Measurements from ENCODE around the gene RCN2. TPM values are rescaled to one million over a fixed set of nuclear protein-coding genes. Genes with fewer than 3 reads are reported as not detected.
"Not testable (repeated sequence)": the region's sequence is repeated elsewhere in the genome, so short reads cannot be mapped to it uniquely, and the experiment has no call there.

Gene RCN2, protein sequence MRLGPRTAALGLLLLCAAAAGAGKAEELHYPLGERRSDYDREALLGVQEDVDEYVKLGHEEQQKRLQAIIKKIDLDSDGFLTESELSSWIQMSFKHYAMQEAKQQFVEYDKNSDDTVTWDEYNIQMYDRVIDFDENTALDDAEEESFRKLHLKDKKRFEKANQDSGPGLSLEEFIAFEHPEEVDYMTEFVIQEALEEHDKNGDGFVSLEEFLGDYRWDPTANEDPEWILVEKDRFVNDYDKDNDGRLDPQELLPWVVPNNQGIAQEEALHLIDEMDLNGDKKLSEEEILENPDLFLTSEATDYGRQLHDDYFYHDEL
- total RNA-seq (2014; rRNA removed; shearing (Covaris generic)), result 50.5 and 56.7 TPM in 2 replicates

GRCh38 chr15:76931397-76932134 is at the start of gene RCN2:
Gene RCN2 (plus strand): TSS chr15:76931749. CDS start chr15:76931842, 93 bp downstream.
- DNase-seq (ENCODE audit: low spot score), result peak; percentile 98

- no peak for DNase-seq (ENCODE audit: low spot score)
Measured at GRCh38 chr15:76885212-76885611, 46.3 kb upstream of the RCN2 start.

DNA sequence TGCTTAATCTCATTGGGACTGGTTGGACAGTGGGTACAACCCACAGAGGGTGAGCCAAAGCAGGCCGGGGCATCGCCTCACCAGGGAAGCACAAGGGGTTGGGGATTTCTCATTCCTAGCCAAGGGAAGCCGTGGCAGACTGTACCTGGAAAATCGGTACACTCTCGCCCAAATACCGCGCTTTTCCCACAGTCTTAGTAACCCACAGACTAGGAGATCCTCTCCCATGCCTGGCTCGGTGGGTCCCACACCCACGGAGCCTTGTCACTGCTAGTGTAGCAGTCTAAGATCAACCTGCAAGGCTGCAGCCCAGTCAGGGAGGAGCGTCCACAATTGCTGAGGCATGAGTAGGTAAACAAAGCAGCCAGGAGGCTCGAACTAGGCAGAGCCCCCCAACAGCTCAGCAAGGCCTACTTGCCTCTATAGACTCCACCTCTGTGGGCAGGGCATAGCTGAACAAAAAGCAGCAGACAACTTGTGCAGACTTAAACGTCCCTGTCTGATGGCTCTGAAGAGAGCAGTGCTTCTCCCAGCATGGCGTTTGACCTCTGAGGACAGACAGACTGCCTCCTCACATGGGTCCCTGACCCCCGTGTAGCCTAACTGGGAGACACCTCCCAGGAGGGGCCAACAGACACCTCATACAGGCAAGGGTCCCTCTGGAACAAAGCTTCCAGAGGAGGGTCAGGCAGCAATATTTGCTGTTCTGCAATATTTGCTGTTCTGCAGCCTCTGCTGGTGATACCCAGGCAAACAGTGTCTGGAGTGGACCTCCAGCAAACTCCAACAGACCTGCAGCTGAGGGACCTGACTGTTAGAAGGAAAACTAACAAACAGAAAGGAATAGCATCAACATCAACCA is 44.0 kb upstream of the RCN2 start:
- not testable (repeated sequence) for DNase-seq (ENCODE audit: low spot score)

DNA sequence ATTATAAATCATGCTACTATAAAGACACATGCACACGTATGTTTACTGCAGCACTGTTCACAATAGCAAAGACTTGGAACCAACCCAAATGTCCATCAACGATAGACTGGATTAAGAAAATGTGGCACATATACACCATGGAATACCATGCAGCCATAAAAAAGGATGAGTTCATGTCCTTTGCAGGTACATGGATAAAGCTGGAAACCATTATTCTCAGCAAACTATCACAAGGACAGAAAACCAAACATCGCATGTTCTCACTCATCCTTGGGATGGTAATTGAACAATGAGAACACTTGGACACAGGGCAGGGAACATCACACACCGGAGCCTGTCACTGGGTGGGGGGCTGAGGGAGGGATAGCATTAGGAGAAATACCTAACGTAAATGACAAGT is 38.7 kb upstream of the RCN2 start:
- DNase-seq (ENCODE audit: low spot score), result not testable (repeated sequence)

DNA sequence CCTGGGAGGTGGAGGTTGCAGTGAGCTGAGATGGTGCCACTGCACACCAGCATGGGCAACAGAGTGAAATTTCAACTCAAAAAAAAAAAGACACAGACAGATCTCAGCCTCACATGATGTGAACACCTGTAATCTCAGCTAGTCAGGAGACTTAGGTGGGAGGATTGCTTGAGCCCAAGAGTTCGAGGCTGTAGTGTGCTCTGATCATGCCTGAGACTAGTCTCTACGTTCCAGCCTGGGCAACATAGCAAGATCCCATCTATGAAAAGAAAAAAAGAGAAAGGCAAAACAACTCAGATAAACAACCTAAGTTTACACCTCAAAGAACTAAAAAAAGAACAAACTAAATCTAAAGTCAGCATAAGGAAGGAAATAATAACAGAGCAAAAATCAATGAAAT is 37.4 kb upstream of the RCN2 start:
- no peak for DNase-seq (ENCODE audit: low spot score)

DNA sequence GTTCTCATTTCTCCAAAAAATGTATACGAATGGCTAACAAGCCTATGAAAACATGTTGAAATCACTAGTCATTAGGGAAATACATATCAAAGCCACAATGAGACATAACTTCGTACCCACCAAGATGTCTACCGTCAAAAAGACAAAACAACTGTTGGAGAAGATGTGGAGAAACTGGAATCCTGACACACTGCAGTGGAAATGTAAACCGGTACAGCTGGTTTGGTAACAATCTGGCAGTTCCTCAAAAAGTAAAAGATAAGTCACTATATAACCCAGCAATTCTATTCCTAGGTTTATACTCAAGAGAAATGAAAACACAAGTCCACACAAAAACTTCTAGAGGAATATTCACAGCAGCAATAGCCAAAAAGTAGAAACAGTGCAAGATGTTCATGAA is 33.4 kb upstream of the RCN2 start:
- DNase-seq (ENCODE audit: low spot score), result peak; percentile 77

- not testable (repeated sequence) for DNase-seq (ENCODE audit: low spot score)
Measured at GRCh38 chr15:76899176-76899930, 32.2 kb upstream of the RCN2 start.

- DNase-seq (ENCODE audit: low spot score), result not testable (repeated sequence)
Measured at GRCh38 chr15:76899931-76900310, 31.6 kb upstream of the RCN2 start.

- DNase-seq (ENCODE audit: low spot score), result no peak
Measured at GRCh38 chr15:76901965-76902364, 29.6 kb upstream of the RCN2 start.

GRCh38 chr15:76903251-76903681 is 28.3 kb upstream of the RCN2 start:
- peak; percentile 37 for DNase-seq (ENCODE audit: low spot score)

DNA sequence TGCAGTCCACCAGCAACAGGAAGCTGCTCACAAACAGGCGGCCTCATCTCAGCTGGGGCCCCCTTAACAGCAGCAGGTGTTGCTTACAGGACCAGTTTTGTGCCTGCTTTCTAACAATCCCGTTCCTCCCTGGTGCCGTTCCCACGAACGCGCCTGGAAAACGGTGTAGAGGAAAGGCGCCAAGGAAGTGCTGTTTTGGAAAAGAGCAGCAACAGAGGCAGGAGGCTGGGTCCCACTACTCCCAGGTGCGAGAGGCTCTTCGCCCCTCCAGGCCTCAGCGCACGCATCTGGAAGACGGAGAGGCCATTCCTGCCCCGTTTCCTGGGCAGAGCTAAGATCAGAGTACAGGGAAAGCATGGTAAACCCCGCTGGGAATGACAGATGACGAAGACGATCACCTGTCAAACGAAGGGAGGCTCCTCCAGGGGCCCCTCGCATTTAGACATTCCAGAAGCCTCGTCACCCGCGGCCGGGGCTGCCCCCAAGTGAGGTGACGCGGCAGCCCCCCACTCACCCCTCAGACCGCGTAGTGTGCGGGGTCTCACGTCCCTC is 27.0 kb upstream of the RCN2 start:
- peak; percentile 57 for DNase-seq (ENCODE audit: low spot score)

- peak; percentile 92 for DNase-seq (ENCODE audit: low spot score)
Measured at GRCh38 chr15:76905013-76905839, 26.3 kb upstream of the RCN2 start, which contains the start of gene SCAPER. Gene SCAPER (minus strand): TSS chr15:76905340. CDS start chr15:76883817, 21,523 bp downstream.

DNA sequence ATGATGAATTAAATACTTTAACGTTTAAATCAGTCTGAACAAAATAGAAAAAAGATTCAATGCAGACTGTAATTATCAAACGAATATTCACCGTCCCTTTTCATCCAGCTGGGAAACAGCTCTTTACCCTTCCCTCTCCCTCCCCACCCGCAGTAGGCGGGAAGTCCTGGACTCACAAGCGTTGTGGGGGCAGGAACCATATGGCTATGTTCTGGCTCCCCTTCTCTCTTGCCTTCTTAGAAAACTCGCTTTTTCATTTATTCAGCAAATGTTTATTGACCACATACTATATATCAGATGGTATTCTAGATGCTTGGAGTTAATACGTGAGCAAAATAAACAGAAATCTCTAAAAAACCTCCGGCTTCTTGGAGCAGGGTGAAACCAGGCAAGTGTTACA is 25.7 kb upstream of the RCN2 start:
- no peak for DNase-seq (ENCODE audit: low spot score)

DNA sequence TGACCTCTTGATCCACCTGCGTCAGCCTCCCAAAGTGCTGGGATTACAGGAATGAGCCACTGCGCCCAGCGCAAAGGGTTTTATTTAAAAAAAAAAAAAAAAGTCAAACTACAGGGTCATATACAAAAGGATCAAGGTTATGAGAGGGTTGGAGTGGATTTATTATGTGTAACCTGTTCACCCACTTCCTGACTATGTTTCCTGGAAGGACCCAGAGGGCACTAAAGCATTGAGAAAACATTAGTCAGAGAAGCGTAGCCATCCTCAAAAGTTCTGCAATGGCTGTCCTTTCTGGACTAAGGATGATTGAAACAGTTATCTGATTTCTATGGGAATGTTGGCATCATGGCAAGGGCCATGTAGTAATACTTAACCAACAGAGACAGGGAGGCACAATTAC is 19.1 kb upstream of the RCN2 start:
- no peak for DNase-seq (ENCODE audit: low spot score)

- no peak for DNase-seq (ENCODE audit: low spot score)
Measured at GRCh38 chr15:76913737-76914136, 17.8 kb upstream of the RCN2 start.

DNA sequence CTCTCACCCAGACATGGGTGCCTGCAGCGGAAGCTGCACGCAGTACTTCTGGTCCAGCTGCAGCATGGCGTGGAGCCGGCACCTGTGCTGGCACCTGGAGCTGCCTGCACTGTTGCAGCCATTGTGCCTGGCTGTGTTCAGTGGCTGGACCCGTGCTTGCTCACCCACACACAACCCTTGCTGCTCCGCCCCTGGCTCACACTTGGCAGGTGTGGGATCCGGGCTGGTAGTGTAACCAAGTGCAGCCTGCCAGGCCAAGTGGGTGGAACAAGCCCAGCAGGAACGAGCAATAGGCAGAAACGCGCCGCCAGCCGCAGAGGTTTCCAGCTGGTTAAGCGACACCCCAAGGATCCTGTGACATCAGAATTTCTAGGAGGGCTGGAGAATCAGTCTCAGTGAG is 15.2 kb upstream of the RCN2 start:
- DNase-seq (ENCODE audit: low spot score), result no peak

DNA sequence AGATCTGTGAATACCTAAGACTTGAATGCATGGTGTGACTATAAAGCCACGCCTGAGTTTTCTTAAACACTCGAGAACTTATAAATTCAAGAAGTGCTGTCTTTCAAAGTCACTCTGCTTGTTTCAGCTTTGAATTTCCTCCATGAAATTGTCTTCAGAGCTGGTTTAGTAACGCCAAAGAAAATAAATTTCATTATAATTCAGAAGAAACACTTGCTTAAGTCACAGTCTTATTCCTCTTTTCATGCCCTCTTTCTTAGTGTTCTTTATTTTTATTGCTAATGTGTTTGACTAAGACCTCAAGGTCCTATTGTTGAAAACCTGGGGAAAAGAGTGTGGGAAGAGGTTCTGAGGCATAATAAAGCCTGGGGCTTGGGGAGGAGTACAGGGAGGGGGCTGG is 3.3 kb upstream of the RCN2 start:
- no peak for DNase-seq (ENCODE audit: low spot score)

DNA sequence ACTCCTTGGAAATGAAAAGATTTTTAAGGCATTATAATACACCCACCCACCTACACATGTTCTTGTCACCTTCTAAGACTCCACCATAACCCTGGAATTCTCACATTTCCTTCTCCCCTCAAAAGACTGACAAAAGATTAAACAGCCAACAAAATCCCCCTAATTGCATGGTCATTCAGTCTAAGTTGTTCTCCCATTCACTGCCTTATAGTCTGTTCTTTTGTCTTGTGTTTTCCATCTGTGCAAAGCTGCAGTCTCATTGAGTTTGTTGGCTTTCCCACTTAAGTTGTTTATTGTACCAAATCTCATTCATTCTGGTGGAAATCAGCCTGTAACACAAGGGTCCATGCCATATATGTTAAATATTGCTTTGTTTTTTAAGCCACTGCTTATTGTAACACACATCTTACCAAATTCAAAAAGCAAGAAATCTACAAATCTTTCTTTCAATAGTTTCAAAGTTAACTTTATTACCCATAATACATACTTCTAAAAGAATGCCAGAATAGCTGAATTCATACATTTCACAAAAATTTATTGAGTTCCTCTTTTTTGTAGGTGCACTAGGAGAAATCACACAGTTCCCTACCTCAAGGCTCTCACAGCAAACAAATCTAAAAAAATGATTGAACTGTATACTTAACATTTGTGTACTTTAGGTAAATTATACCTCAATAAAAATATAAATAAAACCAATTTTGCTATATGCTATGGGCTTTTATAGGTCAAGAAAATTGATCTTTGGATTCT is 2.4 kb upstream of the RCN2 start:
- no peak for DNase-seq (ENCODE audit: low spot score)

- DNase-seq (ENCODE audit: low spot score), result no peak
Measured at GRCh38 chr15:76930831-76931396, 635 bp upstream of the RCN2 start.

Measured in HT-29 (cell line).